Measurements from ENCODE around the gene TBC1D22A.

The TBC1D22A gene

DNA sequence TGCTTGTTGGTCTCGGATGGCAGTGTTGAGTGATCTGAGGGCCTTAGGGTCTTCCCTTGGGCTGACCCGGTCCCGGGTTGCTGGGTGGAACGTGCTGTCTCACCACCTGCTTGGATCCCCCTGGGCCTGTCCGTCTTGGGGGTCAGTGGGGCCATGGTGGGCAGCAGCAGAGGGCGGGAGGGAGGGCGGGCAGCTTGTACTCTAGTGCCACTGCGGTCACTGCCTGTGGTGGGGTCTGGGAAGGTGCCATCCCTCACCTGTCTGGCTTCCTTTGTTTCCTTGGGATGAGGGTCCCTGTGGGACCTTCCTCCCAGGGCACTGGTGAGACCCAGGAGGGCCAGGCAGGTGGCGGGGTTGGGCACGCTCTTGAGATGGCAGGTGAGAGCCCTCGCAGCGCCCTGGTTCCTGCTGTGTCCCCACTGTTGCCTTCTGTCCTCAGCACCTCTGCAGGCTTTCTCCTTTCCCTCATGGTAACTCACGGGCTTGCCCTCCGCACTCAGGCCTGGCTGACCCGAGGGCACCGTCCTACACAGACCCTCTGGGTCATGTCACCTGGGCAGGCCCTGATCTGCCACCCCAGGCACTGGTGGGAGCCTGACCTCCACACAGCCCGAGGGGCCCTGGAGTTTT is 34.2 kb downstream of the TBC1D22A start:
- DNase-seq, result no peak

- no peak for DNase-seq
Measured at GRCh38 chr22:46797355-46797754, 34.9 kb downstream of the TBC1D22A start.

DNA sequence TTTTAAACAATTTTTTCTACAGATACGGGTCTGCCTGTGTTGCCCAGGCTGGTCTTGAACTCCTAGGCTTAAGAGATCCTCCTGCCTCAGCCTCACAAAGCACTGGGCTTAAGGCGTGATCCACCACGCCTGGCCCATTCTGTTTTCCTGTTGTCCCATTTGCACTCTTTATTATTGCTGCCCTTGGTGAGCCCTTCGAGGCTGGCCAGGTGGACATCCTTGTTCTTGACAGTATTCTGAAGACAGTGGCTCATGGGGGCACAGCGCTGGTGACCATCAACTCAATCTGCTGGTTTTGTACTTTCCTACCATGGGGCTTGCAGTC is 35.6 kb downstream of the TBC1D22A start:
- no peak for DNase-seq

DNA sequence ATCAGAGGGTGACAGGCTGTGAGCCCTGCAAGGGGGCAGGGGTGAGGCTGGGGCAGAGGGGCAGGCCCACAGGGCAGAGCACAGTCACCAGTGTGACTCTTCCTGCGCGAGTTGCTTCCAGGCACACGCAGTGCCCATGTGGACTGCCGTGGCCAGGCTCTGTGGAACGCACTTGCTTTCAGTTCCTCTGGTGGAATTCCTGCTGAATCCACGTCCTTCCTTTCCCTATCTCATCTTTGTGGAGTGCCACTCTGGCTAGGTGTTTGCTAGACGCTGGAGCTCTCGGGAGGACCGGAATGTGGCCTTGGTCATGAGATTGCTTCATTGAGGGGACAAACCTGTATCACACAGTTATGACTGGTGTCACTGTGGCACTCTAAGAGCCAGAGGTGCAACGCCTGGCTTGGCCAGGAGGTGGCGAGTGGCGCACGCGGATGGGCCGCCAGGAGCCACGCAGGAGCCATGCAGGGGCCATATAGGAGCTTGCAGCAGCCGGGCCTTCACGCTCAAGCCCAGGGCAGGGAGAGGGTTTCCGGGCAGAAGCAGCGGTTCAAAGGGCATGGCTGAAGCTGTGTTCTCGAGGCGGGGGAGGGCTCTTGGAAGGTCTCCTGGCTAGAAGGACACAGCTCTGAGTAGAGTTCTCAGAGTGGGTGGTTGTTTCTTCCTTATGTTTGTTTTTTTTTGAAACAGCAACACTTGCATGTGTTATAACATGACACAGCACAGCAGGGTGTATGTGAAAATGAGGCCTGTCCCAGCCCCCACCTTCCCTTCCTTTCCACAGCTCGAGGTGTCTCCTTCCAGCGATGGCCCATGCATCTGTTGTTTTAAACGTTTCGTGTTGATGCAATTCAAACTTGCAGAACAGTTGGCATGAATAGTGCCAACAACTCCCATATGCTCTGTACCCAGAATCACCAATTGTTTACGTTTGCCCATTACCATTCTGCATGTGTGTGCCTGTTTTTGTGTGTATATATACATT is 36.2 kb downstream of the TBC1D22A start:
- DNase-seq, result peak; percentile 76

GRCh38 chr22:46799626-46800025 is 37.2 kb downstream of the TBC1D22A start:
- no peak for DNase-seq

- no peak for DNase-seq
Measured at GRCh38 chr22:46800102-46800857, 37.8 kb downstream of the TBC1D22A start.

DNA sequence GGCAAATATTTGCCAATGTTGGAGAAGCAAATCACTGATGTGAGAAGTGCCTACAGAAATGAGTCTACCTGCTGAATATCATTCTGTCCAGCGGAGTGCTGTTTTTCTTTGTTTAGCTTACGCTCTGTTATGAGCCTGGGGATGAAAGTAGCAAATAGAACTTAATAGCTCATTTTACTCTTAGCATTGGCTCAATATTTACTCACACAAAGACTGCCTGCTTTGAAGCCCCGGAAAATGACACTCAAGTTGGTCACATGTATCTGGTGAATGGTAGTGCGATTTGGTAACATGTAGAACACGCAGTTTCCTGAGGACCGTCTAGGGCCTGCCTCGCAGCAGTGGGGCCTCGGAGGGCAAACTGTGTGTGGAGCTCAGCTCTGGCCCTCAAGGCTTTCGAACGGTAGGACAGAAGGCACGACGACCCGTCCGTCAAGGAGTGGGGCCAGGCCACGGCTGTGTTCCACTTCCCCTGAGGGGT is 38.9 kb downstream of the TBC1D22A start:
- DNase-seq, result no peak

DNA sequence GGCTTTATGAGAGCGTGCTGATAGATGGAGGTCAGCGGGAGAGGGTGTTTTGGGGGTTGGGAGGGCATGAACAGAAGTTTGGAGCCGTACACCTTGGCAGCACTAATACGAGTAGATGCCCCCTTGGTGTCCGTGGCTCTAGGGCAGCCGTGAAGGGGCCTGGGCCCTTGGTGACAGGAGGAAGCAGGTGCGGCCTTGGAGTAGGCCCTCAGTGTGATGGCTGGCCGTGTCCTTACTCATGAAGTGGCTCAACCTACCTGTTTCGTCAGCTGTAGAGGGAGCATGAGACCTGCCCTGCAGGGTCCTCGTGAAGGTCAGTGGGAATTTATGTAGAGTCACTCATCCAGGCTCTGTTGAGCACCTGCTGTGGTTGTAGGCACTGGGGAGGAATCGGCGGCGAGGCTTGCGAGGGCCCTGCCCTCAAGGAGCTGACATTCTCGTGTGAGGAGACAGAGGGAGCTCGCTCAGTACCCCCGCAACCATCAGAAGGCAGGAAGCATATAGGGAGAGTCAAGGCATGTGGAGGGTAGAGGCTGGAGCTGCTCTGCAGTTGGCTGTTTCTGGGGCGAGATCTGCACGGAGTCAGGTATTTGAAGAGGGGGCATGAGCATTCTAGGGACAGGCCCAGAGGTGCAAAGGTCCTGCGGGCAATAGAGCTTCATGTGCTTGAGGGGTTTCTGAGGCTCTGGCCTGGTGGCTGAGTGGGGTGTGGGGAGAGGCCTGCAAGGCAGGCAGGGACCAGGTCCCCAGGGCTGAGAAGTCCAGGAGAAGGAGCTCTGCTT is 39.6 kb downstream of the TBC1D22A start:
- no peak for DNase-seq

DNA sequence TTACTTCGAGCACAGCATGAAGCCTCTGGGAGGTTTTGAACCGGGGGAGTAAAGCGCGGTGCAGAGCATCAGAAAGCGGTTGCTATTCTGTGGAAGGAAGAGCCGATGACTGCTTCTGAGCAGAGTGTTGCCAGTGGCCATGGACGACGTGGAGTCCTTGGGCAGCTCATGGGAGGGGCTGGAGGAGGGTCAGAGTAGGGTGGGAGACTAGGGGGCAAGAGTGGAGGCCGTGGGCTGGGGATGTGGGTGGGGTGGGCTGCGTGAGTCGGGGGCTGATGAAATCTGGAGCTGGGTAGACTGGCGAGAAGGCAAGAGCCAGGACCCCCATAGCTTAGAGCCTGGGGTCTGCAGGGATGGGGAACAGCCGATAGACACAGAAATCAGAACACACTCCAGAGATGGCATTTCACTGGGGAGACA is 40.2 kb downstream of the TBC1D22A start:
- no peak for DNase-seq

DNA sequence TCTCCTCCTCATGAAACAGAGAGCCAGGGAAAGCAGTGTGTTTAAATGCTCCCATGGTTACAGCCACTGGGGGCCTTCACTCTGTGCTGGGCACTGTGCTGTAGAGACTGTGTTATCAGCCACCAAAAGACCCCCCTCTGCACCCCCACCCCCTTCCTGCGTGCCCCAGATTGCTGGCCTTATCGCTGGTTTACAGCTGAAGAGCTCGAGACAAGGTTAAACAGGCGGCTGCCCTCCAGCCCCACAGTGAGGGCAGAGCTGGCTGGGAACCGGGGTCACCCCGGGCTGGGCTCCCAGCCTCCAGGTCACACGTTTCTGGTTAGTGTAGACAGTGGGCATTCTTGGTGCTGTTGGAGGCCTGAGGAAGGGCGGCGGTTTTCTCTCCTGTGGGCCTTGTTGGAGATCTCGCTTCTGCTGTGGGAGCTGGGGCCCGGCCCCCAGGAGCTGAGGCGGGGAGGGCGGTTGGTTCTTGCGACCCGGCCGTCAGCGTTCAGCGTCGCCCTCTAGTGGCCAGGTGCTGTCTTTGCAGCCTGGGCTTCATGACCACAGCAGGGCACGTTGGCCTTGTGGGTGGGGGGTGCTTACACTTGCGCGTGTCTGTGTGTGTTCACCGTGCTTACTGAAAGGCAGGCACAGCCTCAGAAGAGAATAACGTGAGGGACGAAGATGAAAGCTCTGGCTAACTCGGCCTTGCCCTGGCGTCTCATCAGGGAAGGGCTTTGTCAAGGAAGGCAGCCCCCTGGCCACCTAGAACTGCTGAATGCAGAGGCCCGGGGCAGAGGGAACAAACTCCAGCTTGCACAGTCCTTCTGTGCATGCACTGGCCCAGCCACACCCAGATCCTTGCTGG is 40.8 kb downstream of the TBC1D22A start:
- DNase-seq, result peak; percentile 80

- DNase-seq, result no peak
Measured at GRCh38 chr22:46803936-46804335, 41.5 kb downstream of the TBC1D22A start.

DNA sequence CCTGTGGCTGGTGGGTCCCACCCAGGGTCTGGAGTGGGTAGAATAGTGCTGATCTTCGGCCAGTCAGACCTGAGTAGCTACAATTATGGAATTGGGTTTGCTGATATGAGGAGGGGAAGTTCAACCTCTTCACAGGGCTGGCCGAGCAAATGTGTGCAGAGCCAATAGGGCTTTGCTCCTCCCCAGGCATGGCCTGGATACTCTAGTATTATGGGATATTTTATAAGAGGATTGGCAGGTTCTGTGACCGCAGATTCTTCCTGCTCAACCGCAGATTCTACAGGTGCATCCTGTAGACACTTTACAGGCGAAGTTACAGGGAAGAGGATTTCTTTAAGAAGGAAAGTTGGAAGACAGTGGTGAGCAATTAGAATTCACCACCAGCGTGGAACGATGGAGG is 44.3 kb downstream of the TBC1D22A start:
- no peak for DNase-seq

GRCh38 chr22:46807458-46807857 is 45.0 kb downstream of the TBC1D22A start:
- no peak for DNase-seq

DNA sequence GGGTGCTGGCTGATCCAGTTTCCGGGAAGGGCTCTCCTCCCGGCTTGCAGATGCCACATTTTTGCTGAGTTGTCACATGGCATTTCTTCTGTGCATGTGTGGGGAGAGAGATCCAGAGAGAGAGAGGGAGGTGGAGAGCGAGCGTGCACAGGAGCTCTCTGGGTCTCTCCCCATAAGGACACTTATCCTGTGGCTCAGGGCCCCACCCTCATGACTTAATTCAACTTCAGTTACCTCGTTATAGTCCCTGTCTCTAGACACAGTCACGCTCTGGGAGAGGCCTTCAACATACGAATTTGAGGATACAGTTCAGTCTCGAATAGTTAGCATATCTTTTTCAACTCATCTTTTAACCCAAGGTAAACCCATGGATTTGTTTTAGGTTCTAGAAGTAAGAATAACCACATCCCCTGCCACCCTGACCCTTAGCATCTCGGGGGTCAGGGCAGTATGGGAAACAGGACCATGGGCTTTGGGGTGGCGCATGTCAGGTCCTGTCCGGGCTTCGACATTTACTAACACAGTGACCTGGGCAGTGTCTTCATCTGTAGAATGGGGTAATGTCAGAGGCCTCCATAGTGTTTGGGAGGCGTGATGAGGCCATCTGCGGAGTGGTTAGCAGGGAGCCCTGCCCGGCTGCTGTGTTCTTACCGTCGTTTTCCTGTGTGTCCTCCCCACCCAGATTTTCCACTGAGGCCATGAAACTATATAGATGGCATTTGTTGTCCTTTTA is 46.9 kb downstream of the TBC1D22A start:
- DNase-seq, result no peak

GRCh38 chr22:46810856-46811786 is 48.7 kb downstream of the TBC1D22A start:
- DNase-seq, result no peak

DNA sequence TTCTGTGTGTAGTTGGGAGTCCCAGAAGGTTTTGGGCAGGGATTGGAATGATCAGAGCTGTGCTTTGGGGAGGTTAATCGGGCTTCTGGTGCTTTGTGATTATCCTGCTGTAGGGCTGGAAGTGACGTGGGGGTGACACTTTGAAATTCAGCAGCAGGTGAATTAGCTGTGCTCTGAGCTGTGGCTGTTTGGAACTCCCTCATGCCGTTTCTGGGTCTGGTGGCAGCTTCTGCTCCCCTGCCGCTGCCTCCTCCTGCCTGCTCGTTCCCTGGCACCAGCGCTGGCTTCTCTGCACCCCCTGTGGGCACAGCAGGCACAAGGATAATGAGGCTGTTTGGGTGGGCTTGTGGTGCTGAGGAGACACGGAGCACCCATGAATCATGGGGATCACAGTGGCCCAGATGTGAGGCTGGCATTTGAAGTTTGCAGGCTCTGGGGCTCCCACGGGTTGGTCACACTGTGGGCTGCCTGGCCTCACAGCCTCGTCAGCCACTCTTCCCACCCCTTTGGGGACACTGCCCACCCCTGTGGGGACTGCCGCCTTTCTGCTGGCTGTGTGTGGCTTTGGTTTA is 49.7 kb downstream of the TBC1D22A start:
- no peak for DNase-seq

- DNase-seq, result no peak
Measured at GRCh38 chr22:46812788-46813187, 50.3 kb downstream of the TBC1D22A start.

DNA sequence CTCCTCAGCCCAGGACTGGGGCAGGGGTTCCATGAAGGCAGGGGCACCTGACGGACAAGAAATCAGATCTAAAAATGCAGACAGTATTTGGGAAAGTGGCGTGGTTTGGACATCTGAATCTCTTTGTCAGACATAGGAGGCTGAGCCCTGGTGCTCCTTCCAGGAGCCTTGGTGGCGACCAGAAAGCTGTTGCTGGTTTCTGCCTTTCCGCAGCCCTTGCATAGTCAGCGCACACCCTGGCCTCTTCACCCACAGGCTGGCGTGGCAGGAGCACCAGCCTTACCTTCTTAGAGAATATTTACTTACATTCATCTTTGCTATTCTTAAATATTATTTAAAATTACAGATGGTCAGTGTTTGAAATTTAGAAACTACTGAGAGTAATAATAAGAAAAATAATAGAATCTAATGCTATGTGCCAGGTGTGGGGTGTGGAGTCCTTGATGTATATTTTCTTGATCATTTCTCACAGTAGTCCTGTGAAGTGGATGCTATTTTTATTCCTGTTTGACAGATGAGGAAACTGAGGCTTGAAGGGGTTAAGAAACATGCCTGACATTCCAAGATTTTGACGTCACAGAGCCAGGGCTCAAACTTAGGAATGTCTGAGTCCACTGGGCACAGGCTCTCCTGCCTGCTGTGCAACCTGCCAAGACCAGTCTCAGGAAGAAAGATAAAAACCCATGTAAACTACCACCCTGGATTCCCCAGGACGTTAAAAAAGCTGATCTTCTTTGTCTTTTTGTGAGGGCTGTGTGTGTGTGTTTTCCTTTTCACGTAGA is 51.6 kb downstream of the TBC1D22A start:
- DNase-seq, result no peak

- DNase-seq, result no peak
Measured at GRCh38 chr22:46815132-46815531, 52.7 kb downstream of the TBC1D22A start.

All from CD4-positive, alpha-beta T cell treated with Interleukin-21 for 1 hour (primary cell).